Tibial nerve (tissue), 3 donors: ENCODE data around the gene SMIM3.

ENCODE experiments used
- POLR2A ChIP-seq, 2 donors: fragments of 450-650 bp; IDR thresholded peaks; one replicate each; pipeline ENCODE4 v1.6.1; 2017; ENCODE audit warnings: antibody characterized with exemption in 2 of 2, mild to moderate bottlenecking in 2 of 2, moderate library complexity in 2 of 2
- TF ChIP-seq, protein P1 (sequence below), 5 experiments: fragments of 200-600 bp in 3 of 5; fragments of 450-650 bp in 2 of 5; sonication (generic) in 3 of 5; IDR thresholded peaks; one replicate each; pipeline ENCODE4 v1.5.1; 2016 to 2019; ENCODE audit warnings: antibody characterized with exemption in 5 of 5, mild to moderate bottlenecking in 3 of 5, moderate library complexity in 2 of 5

- TF ChIP-seq, protein P1, sequence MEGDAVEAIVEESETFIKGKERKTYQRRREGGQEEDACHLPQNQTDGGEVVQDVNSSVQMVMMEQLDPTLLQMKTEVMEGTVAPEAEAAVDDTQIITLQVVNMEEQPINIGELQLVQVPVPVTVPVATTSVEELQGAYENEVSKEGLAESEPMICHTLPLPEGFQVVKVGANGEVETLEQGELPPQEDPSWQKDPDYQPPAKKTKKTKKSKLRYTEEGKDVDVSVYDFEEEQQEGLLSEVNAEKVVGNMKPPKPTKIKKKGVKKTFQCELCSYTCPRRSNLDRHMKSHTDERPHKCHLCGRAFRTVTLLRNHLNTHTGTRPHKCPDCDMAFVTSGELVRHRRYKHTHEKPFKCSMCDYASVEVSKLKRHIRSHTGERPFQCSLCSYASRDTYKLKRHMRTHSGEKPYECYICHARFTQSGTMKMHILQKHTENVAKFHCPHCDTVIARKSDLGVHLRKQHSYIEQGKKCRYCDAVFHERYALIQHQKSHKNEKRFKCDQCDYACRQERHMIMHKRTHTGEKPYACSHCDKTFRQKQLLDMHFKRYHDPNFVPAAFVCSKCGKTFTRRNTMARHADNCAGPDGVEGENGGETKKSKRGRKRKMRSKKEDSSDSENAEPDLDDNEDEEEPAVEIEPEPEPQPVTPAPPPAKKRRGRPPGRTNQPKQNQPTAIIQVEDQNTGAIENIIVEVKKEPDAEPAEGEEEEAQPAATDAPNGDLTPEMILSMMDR (IDR thresholded peaks at IDR 0.05): no peak
- TF ChIP-seq POLR2A (IDR thresholded peaks at IDR 0.05): no peak
These were observed 11.5 kb downstream of the SMIM3 start for GRCh38 chr5:150789943-150790611.
